Keratinocyte (primary cell): Measurements from ENCODE around the gene ALDOB. TPM values are rescaled to one million over a fixed set of nuclear protein-coding genes. Genes with fewer than 3 reads are reported as not detected.

Source experiments
- DNase-seq: peaks from one replicate; pipeline ENCODE4 v3.0.0-alpha.2; 2011; ENCODE audit warnings: low read depth, missing footprints, low spot score
- FAIRE-seq: peaks from 2 replicates; lab custom pipeline; 2011; peaks lifted over from hg19 to GRCh38; lab: Jason Lieb, UNC
- H2AFZ ChIP-seq: 2 replicates; pipeline ENCODE4 v1.6.0; 2012; ENCODE audit warnings: low read length, control low read depth, inconsistent platforms; ENCODE audit not compliant: control insufficient read depth
- H3K27ac ChIP-seq: 2 replicates; pipeline ENCODE4 v1.5.1; 2011; ENCODE audit warnings: low read length; ENCODE audit not compliant: control insufficient read depth, insufficient read depth
- H3K27me3 ChIP-seq: 3 replicates; pipeline ENCODE4 v1.6.0; 2011; ENCODE audit warnings: low read length; ENCODE audit not compliant: control insufficient read depth, insufficient read depth; ENCODE audit errors: extremely low read depth
- H3K36me3 ChIP-seq, 2 experiments: 2 replicates in 1 of 2; 3 replicates in 1 of 2; pipeline ENCODE4 v1.5.1; 2011; ENCODE audit warnings: low read length in 2 of 2, mild to moderate bottlenecking in 1 of 2; ENCODE audit not compliant: control insufficient read depth in 2 of 2, insufficient read depth in 2 of 2; ENCODE audit errors: extremely low read depth in 1 of 2
- H3K4me1 ChIP-seq: 3 replicates; pipeline ENCODE4 v1.5.1; 2011; ENCODE audit warnings: low read length; ENCODE audit not compliant: control insufficient read depth, insufficient read depth; ENCODE audit errors: extremely low read depth
- H3K4me2 ChIP-seq: 3 replicates; pipeline ENCODE4 v1.6.0; 2011; ENCODE audit warnings: low read depth, low read length; ENCODE audit not compliant: control insufficient read depth, insufficient read depth; ENCODE audit errors: extremely low read depth
- H3K4me3 ChIP-seq, 3 experiments: fragments of 200-600 bp in 1 of 3; sonication (generic) in 1 of 3; 2 replicates in 2 of 3; 3 replicates in 1 of 3; pipeline ENCODE4 v1.5.1; 2011 to 2016; ENCODE audit warnings: low read length in 3 of 3, mild to moderate bottlenecking in 3 of 3, control low read depth in 2 of 3, inconsistent platforms in 1 of 3, low read depth in 1 of 3, mixed read lengths in 1 of 3, mixed run types in 1 of 3, moderate library complexity in 1 of 3; ENCODE audit not compliant: control insufficient read depth in 2 of 3, insufficient read depth in 2 of 3; ENCODE audit errors: extremely low read depth in 1 of 3
- H3K79me2 ChIP-seq: 2 replicates; pipeline ENCODE4 v1.6.0; 2012; ENCODE audit warnings: low read length; ENCODE audit not compliant: control insufficient read depth, insufficient read depth
- H3K9ac ChIP-seq: 3 replicates; pipeline ENCODE4 v1.6.0; 2011; ENCODE audit warnings: low read length; ENCODE audit not compliant: control insufficient read depth, insufficient read depth; ENCODE audit errors: extremely low read depth
- H3K9me1 ChIP-seq: 3 replicates; pipeline ENCODE4 v1.6.0; 2011; ENCODE audit warnings: low read length; ENCODE audit not compliant: control insufficient read depth, insufficient read depth; ENCODE audit errors: extremely low read depth
- H3K9me3 ChIP-seq: 2 replicates; pipeline ENCODE4 v1.5.1; 2012; ENCODE audit warnings: low read depth, low read length; ENCODE audit not compliant: control insufficient read depth
- H4K20me1 ChIP-seq: 3 replicates; pipeline ENCODE4 v1.6.0; 2011; ENCODE audit warnings: low read length; ENCODE audit not compliant: control insufficient read depth, insufficient read depth; ENCODE audit errors: extremely low read depth
- CTCF ChIP-seq, 3 experiments: IDR thresholded peaks in 1 of 3; conservative IDR thresholded peaks in 1 of 3; optimal IDR thresholded peaks in 1 of 3; 2 replicates in 2 of 3; 3 replicates in 1 of 3; pipeline versions ENCODE3 to v1.5.1; 2011; ENCODE audit warnings: low read length in 3 of 3, mild to moderate bottlenecking in 3 of 3, moderate library complexity in 2 of 3, control low read depth in 1 of 3, inconsistent platforms in 1 of 3; ENCODE audit not compliant: insufficient read depth in 2 of 3; ENCODE audit errors: extremely low read depth in 1 of 3
- EZH2 ChIP-seq: IDR thresholded peaks from one replicate; pipeline ENCODE4 v1.6.1; 2012; ENCODE audit warnings: inconsistent platforms, mild to moderate bottlenecking, low read length, moderate library complexity
- dilution Hi-C: fragments of 300-500 bp; cut with MboI; formaldehyde crosslinking; loops from one replicate; pipeline ENCODE4 v1.7.0; 2020; ENCODE audit warnings: low sequenced_read_pairs; ENCODE audit not compliant: extremely low pct_ligation_motif_present
- polyA plus RNA-seq, 5 experiments: library from polyadenylated mRNA; depleted of rRNA in 3 of 5; stranded (reverse) in 3 of 5; stranded (forward) in 1 of 5; unstranded in 1 of 5; fragments of >200 nt; gene quantifications; 1 replicate in 1 of 5; 2 replicates in 3 of 5; 3 replicates in 1 of 5; pipeline versions ENCODE4 v1.2.1 to v1.2.3, GENCODE V29; 2011 to 2012; ENCODE audit warnings: missing spikeins in 2 of 5, low read depth in 1 of 5, low replicate concordance in 1 of 5

The ALDOB gene
- polyA plus RNA-seq, 1 donor (not counting 4 experiments of a cell fraction or from before 2014, with no cell fraction given): not detected

- Histone ChIP-seq H3K27ac (no peak overlapping the region), H2AFZ (no peak overlapping the region), H3K4me1 (no peaks in the 10 kb centered on the region), H3K9me1 (no peaks in the 10 kb centered on the region), H3K36me3 (no peaks in the 10 kb centered on the region), H4K20me1 (no peaks in the 10 kb centered on the region), H3K4me2 (no peak overlapping the region), H3K9ac (no peak overlapping the region), H3K27me3 (no peaks in the 10 kb centered on the region), H3K79me2 (no peaks in the 10 kb centered on the region), H3K4me3 (no peak overlapping the region), H3K9me3 (no peaks in the 10 kb centered on the region)
- dilution Hi-C loops: no loop called here
- DNase-seq: no peak
- TF ChIP-seq CTCF (optimal IDR thresholded peaks at IDR 0.05 in 1 of 3, IDR thresholded peaks at IDR 0.05 in 1 of 3, conservative IDR thresholded peaks at IDR 0.05 in 1 of 3; ENCODE audit: extremely low read depth in 1 of 3, insufficient read depth in 2 of 3, low read length in 3 of 3) (no peak), EZH2 (no peak)
- FAIRE-seq: no peak
Measured at GRCh38 chr9:101443364-101443771, 7.8 kb upstream of the ALDOB start.

GRCh38 chr9:101442736-101443135 lies 7.2 kb upstream of the ALDOB start:
- TF ChIP-seq CTCF (optimal IDR thresholded peaks at IDR 0.05 in 1 of 3, IDR thresholded peaks at IDR 0.05 in 1 of 3, conservative IDR thresholded peaks at IDR 0.05 in 1 of 3; ENCODE audit: extremely low read depth in 1 of 3, insufficient read depth in 2 of 3, low read length in 3 of 3) (no peak), EZH2 (no peak)
- Histone ChIP-seq H3K79me2 (no peaks in the 10 kb centered on the region), H3K9me3 (no peaks in the 10 kb centered on the region), H3K27ac (no peak overlapping the region), H3K9ac (no peak overlapping the region), H4K20me1 (no peaks in the 10 kb centered on the region), H2AFZ (no peak overlapping the region), H3K4me3 (no peak overlapping the region), H3K4me2 (no peak overlapping the region), H3K9me1 (no peaks in the 10 kb centered on the region), H3K27me3 (no peaks in the 10 kb centered on the region), H3K4me1 (no peaks in the 10 kb centered on the region), H3K36me3 (no peaks in the 10 kb centered on the region)
- FAIRE-seq (no peak), DNase-seq (no peak)
- dilution Hi-C loops: no loop called here
